SK-N-SH treated with all-trans-retinoic acid at 6 μM for 48 hours (cell line): Measurements from ENCODE around the gene BICDL1.

Source experiments
- ATAC-seq: fragments of 200-7000 bp; cut with Tn5 transposase; 3 replicates; pipeline ENCODE4 v1.9.1; 2020; ENCODE audit warnings: mild to moderate bottlenecking, moderate library complexity
- CREB5 ChIP-seq: fragments of 250-450 bp; sonication (Bioruptor Pico); IDR thresholded peaks from 2 replicates; pipeline ENCODE4 v1.5.1; 2020; ENCODE audit warnings: low read depth, mild to moderate bottlenecking, moderate library complexity
- CSDC2 ChIP-seq: fragments of 250-450 bp; sonication (Bioruptor Pico); IDR thresholded peaks from 2 replicates; pipeline ENCODE4 v1.5.0; 2020; ENCODE audit warnings: mild to moderate bottlenecking, moderate library complexity
- GLIS3 ChIP-seq: fragments of 250-450 bp; sonication (Bioruptor Pico); IDR thresholded peaks from 2 replicates; pipeline ENCODE4 v1.5.0; 2020; ENCODE audit warnings: mild to moderate bottlenecking, moderate library complexity
- ISL1 ChIP-seq: fragments of 250-450 bp; sonication (Bioruptor Pico); IDR thresholded peaks from 2 replicates; pipeline ENCODE4 v2.1.2; 2022; ENCODE audit warnings: mild to moderate bottlenecking, moderate library complexity
- POU6F1 ChIP-seq: fragments of 250-450 bp; sonication (Bioruptor Pico); IDR thresholded peaks from 2 replicates; pipeline ENCODE4 v1.8.0; 2021; ENCODE audit warnings: low read depth, mild to moderate bottlenecking, moderate library complexity, borderline replicate concordance
- PPARA ChIP-seq: fragments of 250-450 bp; sonication (Bioruptor Pico); IDR thresholded peaks from 2 replicates; pipeline ENCODE4 v1.5.0; 2020; ENCODE audit warnings: mild to moderate bottlenecking, borderline replicate concordance
- RARB ChIP-seq: fragments of 250-450 bp; sonication (Bioruptor Pico); IDR thresholded peaks from 2 replicates; pipeline ENCODE4 v1.8.0; 2021; ENCODE audit warnings: mild to moderate bottlenecking, moderate library complexity
- SNAI2 ChIP-seq: fragments of 250-450 bp; sonication (Bioruptor Pico); IDR thresholded peaks from 2 replicates; pipeline ENCODE4 v1.5.0; 2020; ENCODE audit warnings: mild to moderate bottlenecking, moderate library complexity
- TOX ChIP-seq: fragments of 250-450 bp; sonication (Bioruptor Pico); IDR thresholded peaks from 2 replicates; pipeline ENCODE4 v1.8.0; 2021; ENCODE audit warnings: mild to moderate bottlenecking, moderate library complexity, borderline replicate concordance
- TSHZ2 ChIP-seq: fragments of 250-450 bp; sonication (Bioruptor Pico); IDR thresholded peaks from 2 replicates; pipeline ENCODE4 v1.5.0; 2020; ENCODE audit warnings: mild to moderate bottlenecking, moderate library complexity
- ZC3H10 ChIP-seq: fragments of 250-450 bp; sonication (Bioruptor Pico); IDR thresholded peaks from 2 replicates; pipeline ENCODE4 v1.5.1; 2021; ENCODE audit warnings: mild to moderate bottlenecking, moderate library complexity
- ZFP3 ChIP-seq: fragments of 250-450 bp; sonication (Bioruptor Pico); IDR thresholded peaks from 2 replicates; pipeline ENCODE4 v1.5.0; 2020; ENCODE audit warnings: mild to moderate bottlenecking, moderate library complexity
- ZFP30 ChIP-seq: fragments of 450-650 bp; formaldehyde crosslinking; IDR thresholded peaks from 2 replicates; pipeline ENCODE4 v1.5.0; 2022; ENCODE audit warnings: mild to moderate bottlenecking, moderate library complexity
- ZNF565 ChIP-seq: fragments of 450-650 bp; formaldehyde crosslinking; conservative IDR thresholded peaks from 2 replicates; pipeline ENCODE4 v1.5.0; 2020; ENCODE audit warnings: low read depth, mild to moderate bottlenecking, moderate library complexity
- ZNF70 ChIP-seq: fragments of 450-650 bp; formaldehyde crosslinking; IDR thresholded peaks from 2 replicates; pipeline ENCODE4 v1.5.0; 2020; ENCODE audit warnings: mild to moderate bottlenecking, moderate library complexity
- TF ChIP-seq, protein P1 (sequence below): fragments of 250-450 bp; sonication (Bioruptor Pico); IDR thresholded peaks from 2 replicates; pipeline ENCODE4 v1.5.1; 2021; ENCODE audit warnings: mild to moderate bottlenecking, moderate library complexity

BICDL1 gene

GRCh38 chr12:120049426-120049825 lies 60.4 kb downstream of the BICDL1 start:
- ATAC-seq, result no peak
- TF ChIP-seq CSDC2, result no peak
- TF ChIP-seq ZC3H10 (CRISPR knock-in tag), result no peak
- TF ChIP-seq ZNF565 (CRISPR knock-in tag), result no peak
- TF ChIP-seq POU6F1 (CRISPR knock-in tag), result no peak
- no peak for TF ChIP-seq TSHZ2 (CRISPR knock-in tag)
- TF ChIP-seq ZFP3 (CRISPR knock-in tag), result no peak
- TF ChIP-seq RARB (CRISPR knock-in tag), result no peak
- no peak for TF ChIP-seq GLIS3 (CRISPR knock-in tag)
- TF ChIP-seq, protein P1, sequence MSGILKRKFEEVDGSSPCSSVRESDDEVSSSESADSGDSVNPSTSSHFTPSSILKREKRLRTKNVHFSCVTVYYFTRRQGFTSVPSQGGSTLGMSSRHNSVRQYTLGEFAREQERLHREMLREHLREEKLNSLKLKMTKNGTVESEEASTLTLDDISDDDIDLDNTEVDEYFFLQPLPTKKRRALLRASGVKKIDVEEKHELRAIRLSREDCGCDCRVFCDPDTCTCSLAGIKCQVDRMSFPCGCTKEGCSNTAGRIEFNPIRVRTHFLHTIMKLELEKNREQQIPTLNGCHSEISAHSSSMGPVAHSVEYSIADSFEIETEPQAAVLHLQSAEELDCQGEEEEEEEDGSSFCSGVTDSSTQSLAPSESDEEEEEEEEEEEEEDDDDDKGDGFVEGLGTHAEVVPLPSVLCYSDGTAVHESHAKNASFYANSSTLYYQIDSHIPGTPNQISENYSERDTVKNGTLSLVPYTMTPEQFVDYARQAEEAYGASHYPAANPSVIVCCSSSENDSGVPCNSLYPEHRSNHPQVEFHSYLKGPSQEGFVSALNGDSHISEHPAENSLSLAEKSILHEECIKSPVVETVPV, result no peak
- no peak for TF ChIP-seq ZNF70
- TF ChIP-seq PPARA (CRISPR knock-in tag), result no peak
- no peak for TF ChIP-seq CREB5 (CRISPR knock-in tag)
- no peak for TF ChIP-seq SNAI2
- TF ChIP-seq ZFP30 (CRISPR knock-in tag), result no peak; the same call in 1 of the 2 replicates

DNA sequence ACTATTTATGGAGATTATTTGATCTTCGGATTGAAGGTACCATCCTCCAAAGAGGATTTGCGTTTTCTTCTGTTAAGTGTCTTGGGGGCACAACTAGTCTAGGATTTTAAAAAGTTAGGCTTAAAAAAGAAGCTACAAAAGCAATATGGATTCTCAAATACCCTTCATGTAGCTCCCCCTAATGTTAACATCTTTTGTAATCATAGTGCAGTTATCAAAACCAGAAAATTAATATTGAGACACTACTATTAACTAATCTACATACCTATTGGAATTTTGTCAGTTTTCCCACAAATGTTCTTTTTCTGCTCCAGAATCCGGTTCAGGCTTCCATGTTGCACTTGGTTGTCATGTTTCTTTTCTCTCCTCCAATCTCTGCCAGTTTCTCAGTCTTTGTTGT lies 62.5 kb downstream of the BICDL1 start:
- ATAC-seq, result no peak
- no peak for TF ChIP-seq ISL1 (CRISPR knock-in tag)
- no peak for TF ChIP-seq TSHZ2 (CRISPR knock-in tag)

- no peak for ATAC-seq
- no peak for TF ChIP-seq TOX (CRISPR knock-in tag)
- TF ChIP-seq, protein P1, result no peak
- no peak for TF ChIP-seq TSHZ2 (CRISPR knock-in tag)
- no peak for TF ChIP-seq ISL1 (CRISPR knock-in tag)
- no peak for TF ChIP-seq ZC3H10 (CRISPR knock-in tag)
These were observed 65.3 kb downstream of the BICDL1 start for GRCh38 chr12:120054293-120054692.
